ENCODE measurements around the gene PLEKHM3.
"Not testable (repeated sequence)": the region's sequence is repeated elsewhere in the genome, so short reads cannot be mapped to it uniquely, and the experiment has no call there.

The PLEKHM3 gene

GRCh38 chr2:207921606-207922005 is 103.7 kb downstream of the PLEKHM3 start:
- DNase-seq (ENCODE audit: low read depth), result no peak

- DNase-seq (ENCODE audit: low read depth), result no peak
Observed at GRCh38 chr2:207920721-207921120, 104.6 kb downstream of the PLEKHM3 start.

- DNase-seq (ENCODE audit: low read depth), result no peak
Observed at GRCh38 chr2:207920321-207920720, 105.0 kb downstream of the PLEKHM3 start.

GRCh38 chr2:207919164-207919919 is 106.0 kb downstream of the PLEKHM3 start:
- no peak for DNase-seq (ENCODE audit: low read depth)

- no peak for DNase-seq (ENCODE audit: low read depth)
Observed at GRCh38 chr2:207914716-207915115, 110.6 kb downstream of the PLEKHM3 start.

GRCh38 chr2:207913772-207914358 is 111.5 kb downstream of the PLEKHM3 start:
- DNase-seq (ENCODE audit: low read depth), result no peak

- no peak for DNase-seq (ENCODE audit: low read depth)
Observed at GRCh38 chr2:207911856-207912255, 113.5 kb downstream of the PLEKHM3 start.

GRCh38 chr2:207911215-207911614 is 114.1 kb downstream of the PLEKHM3 start:
- no peak for DNase-seq (ENCODE audit: low read depth)

GRCh38 chr2:207906495-207906894 is 118.8 kb downstream of the PLEKHM3 start:
- DNase-seq (ENCODE audit: low read depth), result not testable (repeated sequence)

- DNase-seq (ENCODE audit: low read depth), result no peak
Observed at GRCh38 chr2:207905546-207905945, 119.8 kb downstream of the PLEKHM3 start.

GRCh38 chr2:207903236-207903635 is 122.1 kb downstream of the PLEKHM3 start:
- no peak for DNase-seq (ENCODE audit: low read depth)

- DNase-seq (ENCODE audit: low read depth), result no peak
Observed at GRCh38 chr2:207902821-207903220, 122.5 kb downstream of the PLEKHM3 start.

GRCh38 chr2:207901829-207902228 is 123.5 kb downstream of the PLEKHM3 start:
- DNase-seq (ENCODE audit: low read depth), result no peak

- no peak for DNase-seq (ENCODE audit: low read depth)
Observed at GRCh38 chr2:207901401-207901800, 123.9 kb downstream of the PLEKHM3 start.

- DNase-seq (ENCODE audit: low read depth), result no peak
Observed at GRCh38 chr2:207898354-207898695, 127.0 kb downstream of the PLEKHM3 start.

GRCh38 chr2:207897541-207898353 is 127.6 kb downstream of the PLEKHM3 start:
- no peak for DNase-seq (ENCODE audit: low read depth)

- DNase-seq (ENCODE audit: low read depth), result no peak
Observed at GRCh38 chr2:207896525-207897285, 128.6 kb downstream of the PLEKHM3 start.

GRCh38 chr2:207895274-207895860 is 130.0 kb downstream of the PLEKHM3 start:
- no peak for DNase-seq (ENCODE audit: low read depth)

- DNase-seq (ENCODE audit: low read depth), result no peak
Observed at GRCh38 chr2:207892716-207893402, 132.5 kb downstream of the PLEKHM3 start.

- DNase-seq (ENCODE audit: low read depth), result no peak
Observed at GRCh38 chr2:207891086-207891844, 134.1 kb downstream of the PLEKHM3 start.

- DNase-seq (ENCODE audit: low read depth), result no peak
Observed at GRCh38 chr2:207887500-207887899, 137.8 kb downstream of the PLEKHM3 start.
